Body of pancreas (tissue), 4 donors: Measurements from ENCODE around the gene TACR1. TPM values are rescaled to one million over a fixed set of nuclear protein-coding genes. Genes with fewer than 3 reads are reported as not detected.

Experiments
- ATAC-seq: fragments of 150-250 bp; one replicate; pipeline ENCODE4 v1.9.1; 2016
- DNase-seq, 4 donors: peaks; one replicate each; pipeline ENCODE4 v3.0.0-alpha.2; 2019
- H3K27ac ChIP-seq, 4 donors: fragments of 200-600 bp; sonication (generic); 1 replicate in 3 of 4; 2 replicates in 1 of 4; pipeline versions ENCODE4 v1.5.1 to v1.6.1; 2016 to 2019; ENCODE audit warnings: mild to moderate bottlenecking in 1 of 4, mixed read lengths in 1 of 4, moderate library complexity in 1 of 4
- H3K27me3 ChIP-seq, 2 donors: fragments of 200-600 bp; sonication (generic); one replicate each; pipeline ENCODE4 v1.6.0; 2016; ENCODE audit warnings: mild to moderate bottlenecking in 1 of 2
- H3K36me3 ChIP-seq, 2 donors: fragments of 200-600 bp; sonication (generic); replicated peaks in 1 of 2; 2 replicates each; pipeline ENCODE4 v1.5.1; 2016; ENCODE audit warnings: low read depth in 2 of 2; ENCODE audit not compliant: insufficient read depth in 1 of 2
- H3K4me1 ChIP-seq: fragments of 200-600 bp; sonication (generic); one replicate; pipeline ENCODE4 v1.6.0; 2016
- H3K4me3 ChIP-seq, 2 donors: fragments of 200-600 bp; sonication (generic); 1 replicate in 1 of 2; 2 replicates in 1 of 2; pipeline ENCODE4 v1.5.1; 2016 to 2019
- H3K9me3 ChIP-seq, 3 donors: fragments of 200-600 bp; sonication (generic); 1 replicate in 2 of 3; 2 replicates in 1 of 3; pipeline ENCODE4 v1.5.1; 2016
- CTCF ChIP-seq, 7 experiments: fragments of 450-650 bp in 4 of 7; fragments of 200-600 bp in 3 of 7; sonication (generic) in 3 of 7; IDR thresholded peaks; one replicate each; pipeline ENCODE4 v1.5.1; 2016 to 2019; ENCODE audit warnings: antibody characterized with exemption in 7 of 7
- POLR2A ChIP-seq, 3 donors: fragments of 450-650 bp; IDR thresholded peaks; one replicate each; pipeline ENCODE4 v1.6.1; 2016; ENCODE audit warnings: antibody characterized with exemption in 3 of 3, mild to moderate bottlenecking in 2 of 3
- WGBS, 2 donors: methylation state at CpG; one replicate each; pipeline ENCODE4 v1.1.5; 2017; 5-methylcytosine and 5-hydroxymethylcytosine counted together
- intact Hi-C: fragments of 100-400 bp; cut with DNase I; formaldehyde crosslinking; loops from one replicate; pipeline ENCODE4 v1.15.1; 2023
- total RNA-seq, 2 donors: library from RNA; depleted of rRNA; stranded (reverse); fragments of >200 nt; gene quantifications; one replicate each; pipeline ENCODE4 v1.1.0, GENCODE V29; 2016

The TACR1 gene
- total RNA-seq, 2 donors from 2014 or later: 0.52 TPM; not detected in 1

GRCh38 chr2:75190271-75190990 lies 8.9 kb downstream of the TACR1 start:
- Histone ChIP-seq H3K9me3 (no peaks in the 10 kb centered on the region), H3K4me3 (no peak overlapping the region), H3K27me3 (no peaks in the 10 kb centered on the region), H3K4me1 (no peaks in the 10 kb centered on the region), H3K27ac (no peak overlapping the region), H3K36me3 (no peaks in the 10 kb centered on the region)
- 89 to 93% methylated on average over 3 of the region's 3 CpGs for WGBS, 2 donors
- intact Hi-C loops: no loop called here
- no peak for DNase-seq
- TF ChIP-seq POLR2A (IDR thresholded peaks at IDR 0.05) (no peak), CTCF (IDR thresholded peaks at IDR 0.05) (no peak)
- ATAC-seq: no peak

GRCh38 chr2:75186821-75187220 lies 12.5 kb downstream of the TACR1 start:
- intact Hi-C loops: no loop called here
- Histone ChIP-seq H3K4me3 (no peak overlapping the region), H3K9me3 (no peaks in the 10 kb centered on the region), H3K27me3 (no peaks in the 10 kb centered on the region), H3K4me1 (no peaks in the 10 kb centered on the region), H3K27ac (no peak overlapping the region), H3K36me3 (no peaks in the 10 kb centered on the region)
- ATAC-seq: no peak
- WGBS, 2 donors: 7 to 26% methylated on average over 1 of the region's 1 CpG
- DNase-seq: peak in 1 of 4 donors; percentile 22
- no peak for TF ChIP-seq POLR2A (IDR thresholded peaks at IDR 0.05)
- no peak for TF ChIP-seq CTCF (IDR thresholded peaks at IDR 0.05)

- H3K27me3 ChIP-seq: no peaks in the 10 kb centered on the region
- H3K4me1 ChIP-seq: no peaks in the 10 kb centered on the region
- H3K4me3 ChIP-seq: no peak overlapping the region
- H3K36me3 ChIP-seq: no peaks in the 10 kb centered on the region
- DNase-seq (no peak), ATAC-seq (no peak)
- no peaks in the 10 kb centered on the region for H3K9me3 ChIP-seq
- intact Hi-C loops: no loop called here
- no peak overlapping the region for H3K27ac ChIP-seq
- 85 to 91% methylated on average over 3 of the region's 3 CpGs for WGBS, 2 donors
- TF ChIP-seq CTCF (IDR thresholded peaks at IDR 0.05) (no peak), POLR2A (IDR thresholded peaks at IDR 0.05) (no peak)
Observed at GRCh38 chr2:75182606-75183005, 16.7 kb downstream of the TACR1 start.

GRCh38 chr2:75180476-75180875 lies 18.8 kb downstream of the TACR1 start:
- Histone ChIP-seq H3K4me3 (no peak overlapping the region), H3K9me3 (no peaks in the 10 kb centered on the region), H3K4me1 (no peaks in the 10 kb centered on the region), H3K36me3 (no peaks in the 10 kb centered on the region), H3K27me3 (no peaks in the 10 kb centered on the region), H3K27ac (no peak overlapping the region)
- intact Hi-C loops: no loop called here
- TF ChIP-seq POLR2A (IDR thresholded peaks at IDR 0.05) (no peak), CTCF (IDR thresholded peaks at IDR 0.05) (no peak)
- ATAC-seq (no peak), DNase-seq (no peak)

GRCh38 chr2:75177427-75177826 lies 21.9 kb downstream of the TACR1 start:
- ATAC-seq: no peak
- TF ChIP-seq CTCF (IDR thresholded peaks at IDR 0.05): no peak
- TF ChIP-seq POLR2A (IDR thresholded peaks at IDR 0.05): no peak

More at GRCh38 chr2:75177427-75177826, 21.9 kb downstream of the TACR1 start:
- intact Hi-C loops: no loop called here
- H3K4me1 ChIP-seq: no peaks in the 10 kb centered on the region
- no peak overlapping the region for H3K4me3 ChIP-seq
- 51 to 52% methylated on average over 2 of the region's 2 CpGs for WGBS, 2 donors
- no peak overlapping the region for H3K27ac ChIP-seq
- no peak for DNase-seq
- no peaks in the 10 kb centered on the region for H3K27me3 ChIP-seq
- H3K9me3 ChIP-seq: no peaks in the 10 kb centered on the region
- H3K36me3 ChIP-seq: no peaks in the 10 kb centered on the region
